Right lobe of liver (tissue), 6 donors: Measurements from ENCODE around the gene HSFX3. TPM values are rescaled to one million over a fixed set of nuclear protein-coding genes. Genes with fewer than 3 reads are reported as not detected.

Source experiments
- ATAC-seq, 4 donors: fragments of 200-7000 bp; cut with Tn5 transposase; one replicate each; pipeline ENCODE4 v1.9.1; 2020; ENCODE audit warnings: mild to moderate bottlenecking in 4 of 4, moderate library complexity in 4 of 4
- DNase-seq, 3 donors: peaks; one replicate each; pipeline ENCODE4 v3.0.0-alpha.2; 2020
- H3K27ac ChIP-seq, 3 donors: fragments of 200-600 bp; one replicate each; pipeline ENCODE4 v1.8.0; 2022
- H3K27me3 ChIP-seq, 2 donors: fragments of 200-600 bp; one replicate each; pipeline ENCODE4 v1.8.0; 2022
- H3K36me3 ChIP-seq, 4 donors: fragments of 200-600 bp; sonication (generic) in 1 of 4; one replicate each; pipeline versions ENCODE4 v1.5.1 to v1.8.0; 2017 to 2022; ENCODE audit warnings: control low read depth in 1 of 4
- H3K4me1 ChIP-seq, 4 donors: fragments of 200-600 bp; sonication (generic) in 1 of 4; one replicate each; pipeline versions ENCODE4 v1.5.1 to v1.8.0; 2017 to 2022; ENCODE audit warnings: control low read depth in 1 of 4
- H3K4me3 ChIP-seq, 3 donors: fragments of 200-600 bp; one replicate each; pipeline ENCODE4 v1.8.0; 2022
- H3K9me3 ChIP-seq, 4 donors: fragments of 200-600 bp; sonication (generic) in 1 of 4; one replicate each; pipeline versions ENCODE4 v1.5.1 to v1.8.0; 2017 to 2022; ENCODE audit warnings: control low read depth in 1 of 4
- POLR2A ChIP-seq: fragments of 450-650 bp; IDR thresholded peaks from one replicate; pipeline ENCODE4 v1.6.1; 2017; ENCODE audit warnings: antibody characterized with exemption, mild to moderate bottlenecking
- WGBS: methylation state at CpG from one replicate; pipeline ENCODE4 v1.1.6; 2018; ENCODE audit warnings: low coverage, low lambda C conversion rate; ENCODE audit not compliant: insufficient coverage; ENCODE audit errors: missing lambda C conversion rate; 5-methylcytosine and 5-hydroxymethylcytosine counted together
- intact Hi-C, 2 donors: fragments of 100-400 bp; cut with DNase I; formaldehyde crosslinking; loops; one replicate each; pipeline versions ENCODE4 v1.11.2 to v1.14.1; 2022
- total RNA-seq, 6 experiments: library from RNA; depleted of rRNA in 2 of 6; stranded (reverse); fragments of >200 nt in 2 of 6; fragmentation: NEBNext Ultra II Directional in 3 of 6; extraction: Animal tissue kit (Norgen Biotek cat#: 25700) in 3 of 6; gene quantifications; one replicate each; pipeline versions ENCODE4 v1.1.0 to v1.2.4, GENCODE V29; 2016 to 2023
- TF ChIP-seq, protein P1 (sequence below), 4 donors: fragments of 200-600 bp in 3 of 4; fragments of 450-650 bp in 1 of 4; IDR thresholded peaks; one replicate each; pipeline versions ENCODE4 v1.5.1 to v1.8.0; 2016 to 2022; ENCODE audit warnings: antibody characterized with exemption in 4 of 4, mild to moderate bottlenecking in 2 of 4
- donor health status: DM: no; HTN: yes; CAD: no.
- donor health status: DM: no; HTN: no; CAD: no.
- donor health status: DM: no; HTN: no; CAD: no.
- donor health status: DM: no; HTN: yes; CAD: no.
- donor health status: DM: no; HTN: yes; CAD: no.

The HSFX3 gene
- total RNA-seq, 6 experiments from 2014 or later, result not detected

- ATAC-seq (no peak), DNase-seq (no peak)
- Histone ChIP-seq H3K27ac (no peak overlapping the region), H3K4me1 (peaks cover 0 to 11% (median 0%) of the 10 kb centered on the region in 4 donors), H3K27me3 (no peaks in the 10 kb centered on the region), H3K4me3 (no peak overlapping the region), H3K36me3 (peaks cover 0 to 18% (median 0%) of the 10 kb centered on the region in 4 donors), H3K9me3 (no peaks in the 10 kb centered on the region)
- TF ChIP-seq, protein P1, sequence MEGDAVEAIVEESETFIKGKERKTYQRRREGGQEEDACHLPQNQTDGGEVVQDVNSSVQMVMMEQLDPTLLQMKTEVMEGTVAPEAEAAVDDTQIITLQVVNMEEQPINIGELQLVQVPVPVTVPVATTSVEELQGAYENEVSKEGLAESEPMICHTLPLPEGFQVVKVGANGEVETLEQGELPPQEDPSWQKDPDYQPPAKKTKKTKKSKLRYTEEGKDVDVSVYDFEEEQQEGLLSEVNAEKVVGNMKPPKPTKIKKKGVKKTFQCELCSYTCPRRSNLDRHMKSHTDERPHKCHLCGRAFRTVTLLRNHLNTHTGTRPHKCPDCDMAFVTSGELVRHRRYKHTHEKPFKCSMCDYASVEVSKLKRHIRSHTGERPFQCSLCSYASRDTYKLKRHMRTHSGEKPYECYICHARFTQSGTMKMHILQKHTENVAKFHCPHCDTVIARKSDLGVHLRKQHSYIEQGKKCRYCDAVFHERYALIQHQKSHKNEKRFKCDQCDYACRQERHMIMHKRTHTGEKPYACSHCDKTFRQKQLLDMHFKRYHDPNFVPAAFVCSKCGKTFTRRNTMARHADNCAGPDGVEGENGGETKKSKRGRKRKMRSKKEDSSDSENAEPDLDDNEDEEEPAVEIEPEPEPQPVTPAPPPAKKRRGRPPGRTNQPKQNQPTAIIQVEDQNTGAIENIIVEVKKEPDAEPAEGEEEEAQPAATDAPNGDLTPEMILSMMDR (IDR thresholded peaks at IDR 0.05), result no peak
- TF ChIP-seq POLR2A, result no peak
- intact Hi-C loops, result no loop called here
- WGBS, result 74% methylated on average over 4 of the region's 4 CpGs
Observed at GRCh38 chrX:149498767-149499166, 51.0 kb downstream of the HSFX3 start.

Other genes starting within 250 kb of the HSFX3 start
- 10 to 100 TPM; 12.7 to 27.3 (median 20.0) TPM for gene IDS, start 44.6 kb downstream of the HSFX3 start, total RNA-seq
- gene EOLA1, start 8.9 kb downstream of the HSFX3 start, total RNA-seq, result 10 to 100 TPM in 4 of 6 experiments, 1 to 10 TPM in 2; 5.2 to 13.3 (median 11.7) TPM
- gene MAGEA9B, start 37.5 kb upstream of the HSFX3 start, total RNA-seq, result not detected
- gene HSFX2, start 45.4 kb upstream of the HSFX3 start, total RNA-seq, result not detected
- 10 to 100 TPM in 2 of 6 experiments, 1 to 10 TPM in 4; 6.4 to 10.6 (median 7.4) TPM for gene TMEM185A, start 81.9 kb upstream of the HSFX3 start, total RNA-seq
- gene MAGEA11, start 162.1 kb upstream of the HSFX3 start, total RNA-seq, result not detected
- 1 to 10 TPM in 1 of 6 experiments, under 1 TPM in 4, not detected in 1; 0.25 to 1.1 (median 0.70) TPM for gene HSFX1, start 224.1 kb upstream of the HSFX3 start, total RNA-seq
- not detected for gene MAGEA9, start 232.0 kb upstream of the HSFX3 start, total RNA-seq